ENCODE data around the gene CCDC194. TPM values are rescaled to one million over a fixed set of nuclear protein-coding genes. Genes with fewer than 3 reads are reported as not detected.

The CCDC194 gene
- total RNA-seq, 1 experiment from 2014 or later, result 0.37 TPM

- TF ChIP-seq ERG (CRISPR knock-in tag; IDR thresholded peaks at IDR 0.05), result no peak
- TF ChIP-seq HMGXB4 (CRISPR knock-in tag; IDR thresholded peaks at IDR 0.05), result no peak
- no peak for TF ChIP-seq USF2 (CRISPR knock-in tag; IDR thresholded peaks at IDR 0.05)
- no peak for TF ChIP-seq FOXK1 (CRISPR knock-in tag; IDR thresholded peaks at IDR 0.05)
- TF ChIP-seq SP1 (CRISPR knock-in tag; conservative IDR thresholded peaks at IDR 0.05), result no peak
- no peak for TF ChIP-seq ZSCAN18 (CRISPR knock-in tag; IDR thresholded peaks at IDR 0.05)
- no peak for TF ChIP-seq IRF1 (CRISPR knock-in tag; IDR thresholded peaks at IDR 0.05)
Measured at GRCh38 chr19:17411801-17412200, 17.8 kb upstream of the CCDC194 start (continued).

GRCh38 chr19:17409990-17410389 lies 16.0 kb upstream of the CCDC194 start:
- Mint-ChIP-seq H3K9me3 (no peaks in the 10 kb centered on the region), H3K27ac (no peak overlapping the region), H3K4me3 (no peak overlapping the region), H3K36me3 (no peaks in the 10 kb centered on the region), H3K4me1 (peaks cover 47% of the 10 kb centered on the region), H3K27me3 (ENCODE audit: low read depth) (peaks cover 9% of the 10 kb centered on the region)
- DNase-seq (ENCODE audit: low spot score) (no peak), ATAC-seq (no peak)
- TF ChIP-seq AR (CRISPR knock-in tag; IDR thresholded peaks at IDR 0.05) (no peak), FOXJ3 (CRISPR knock-in tag; IDR thresholded peaks at IDR 0.05; ENCODE audit: borderline replicate concordance) (no peak), SOX15 (CRISPR knock-in tag; IDR thresholded peaks at IDR 0.05) (no peak), FOXK1 (CRISPR knock-in tag; IDR thresholded peaks at IDR 0.05) (no peak), CBFB (CRISPR knock-in tag; IDR thresholded peaks at IDR 0.05; ENCODE audit: low read depth) (no peak), GRHL2 (CRISPR knock-in tag; IDR thresholded peaks at IDR 0.05; ENCODE audit: insufficient replicate concordance, severe bottlenecking) (no peak), NFATC4 (CRISPR knock-in tag; IDR thresholded peaks at IDR 0.05) (no peak), IRF2 (CRISPR knock-in tag; IDR thresholded peaks at IDR 0.05; ENCODE audit: borderline replicate concordance, low read depth) (no peak), ZNF416 (CRISPR knock-in tag; IDR thresholded peaks at IDR 0.05) (no peak), OVOL2 (CRISPR knock-in tag; IDR thresholded peaks at IDR 0.05; ENCODE audit: borderline replicate concordance) (no peak), ATF3 (CRISPR knock-in tag; conservative IDR thresholded peaks at IDR 0.05) (no peak), EMX1 (CRISPR knock-in tag; IDR thresholded peaks at IDR 0.05) (no peak), ZSCAN18 (CRISPR knock-in tag; IDR thresholded peaks at IDR 0.05) (no peak), KAT7 (CRISPR knock-in tag; IDR thresholded peaks at IDR 0.05; ENCODE audit: borderline replicate concordance) (no peak), ZNF671 (CRISPR knock-in tag; IDR thresholded peaks at IDR 0.05) (no peak), NR2C2 (CRISPR knock-in tag; IDR thresholded peaks at IDR 0.05) (no peak), ZNF532 (CRISPR knock-in tag; IDR thresholded peaks at IDR 0.05; ENCODE audit: borderline replicate concordance) (no peak)
- ChIA-PET CTCF (no interaction called here), POLR2A (no interaction called here)
